ENCODE results near the gene DNAH6.
"Not testable (repeated sequence)": the region's sequence is repeated elsewhere in the genome, so short reads cannot be mapped to it uniquely, and the experiment has no call there.

DNAH6 gene

GRCh38 chr2:84838434-84839145, 322.3 kb downstream of the DNAH6 start:
- no peak for DNase-seq (ENCODE audit: low spot score)

- DNase-seq (ENCODE audit: low spot score), result peak; percentile 14
Measured at GRCh38 chr2:84839851-84840250, 323.6 kb downstream of the DNAH6 start.

GRCh38 chr2:84840306-84840705, 324.0 kb downstream of the DNAH6 start:
- peak; percentile 22 for DNase-seq (ENCODE audit: low spot score)

- DNase-seq (ENCODE audit: low spot score), result no peak
Measured at GRCh38 chr2:84841577-84841976, 325.3 kb downstream of the DNAH6 start.

- DNase-seq (ENCODE audit: low spot score), result peak; percentile 31
Measured at GRCh38 chr2:84844141-84844540, 327.8 kb downstream of the DNAH6 start.

GRCh38 chr2:84846041-84846663, 329.9 kb downstream of the DNAH6 start:
- DNase-seq (ENCODE audit: low spot score), result peak; percentile 41

- DNase-seq (ENCODE audit: low spot score), result peak; percentile 25
Measured at GRCh38 chr2:84846741-84847142, 330.4 kb downstream of the DNAH6 start.

- DNase-seq (ENCODE audit: low spot score), result peak; percentile 11
Measured at GRCh38 chr2:84847326-84848050, 331.2 kb downstream of the DNAH6 start.

- peak; percentile 23 for DNase-seq (ENCODE audit: low spot score)
Measured at GRCh38 chr2:84849271-84849952, 333.1 kb downstream of the DNAH6 start.

- no peak for DNase-seq (ENCODE audit: low spot score)
Measured at GRCh38 chr2:84850471-84850870, 334.2 kb downstream of the DNAH6 start.

- no peak for DNase-seq (ENCODE audit: low spot score)
Measured at GRCh38 chr2:84851876-84852275, 335.6 kb downstream of the DNAH6 start.

- DNase-seq (ENCODE audit: low spot score), result no peak
Measured at GRCh38 chr2:84854850-84855249, 338.6 kb downstream of the DNAH6 start.

GRCh38 chr2:84855731-84856130, 339.4 kb downstream of the DNAH6 start:
- DNase-seq (ENCODE audit: low spot score), result no peak

- DNase-seq (ENCODE audit: low spot score), result no peak
Measured at GRCh38 chr2:84856787-84857186, 340.5 kb downstream of the DNAH6 start.

- DNase-seq (ENCODE audit: low spot score), result no peak
Measured at GRCh38 chr2:84857566-84857965, 341.3 kb downstream of the DNAH6 start.

- no peak for DNase-seq (ENCODE audit: low spot score)
Measured at GRCh38 chr2:84858123-84858522, 341.8 kb downstream of the DNAH6 start.

GRCh38 chr2:84858937-84859336, 342.6 kb downstream of the DNAH6 start:
- no peak for DNase-seq (ENCODE audit: low spot score)

GRCh38 chr2:84861539-84861938, 345.2 kb downstream of the DNAH6 start:
- DNase-seq (ENCODE audit: low spot score), result peak; percentile 30

GRCh38 chr2:84862006-84862405, 345.7 kb downstream of the DNAH6 start:
- no peak for DNase-seq (ENCODE audit: low spot score)

- DNase-seq (ENCODE audit: low spot score), result no peak
Measured at GRCh38 chr2:84865181-84865783, 349.0 kb downstream of the DNAH6 start.

- no peak for DNase-seq (ENCODE audit: low spot score)
Measured at GRCh38 chr2:84866122-84866521, 349.8 kb downstream of the DNAH6 start.

GRCh38 chr2:84868327-84868726, 352.0 kb downstream of the DNAH6 start:
- DNase-seq (ENCODE audit: low spot score), result not testable (repeated sequence)
